HG02763 (cell line): ENCODE data around the gene DAPK1.

Experiments
- ATAC-seq: cut with Tn5 transposase; IDR thresholded peaks from one replicate; pipeline ENCODE4 v1.9.1; 2021; ENCODE audit warnings: mild to moderate bottlenecking, moderate library complexity; ENCODE audit not compliant: unreplicated experiment

Gene DAPK1

GRCh38 chr9:87497604-87498045, at the start of gene DAPK1:
Gene DAPK1, plus strand, starts transcription at chr9:87497867. Its CDS starts 1,211 bp downstream, at chr9:87499078.
- peak; percentile 49 for ATAC-seq

GRCh38 chr9:87451149-87451548, 46.5 kb upstream of the DAPK1 start:
- no peak for ATAC-seq

- ATAC-seq = no peak
These were observed 42.3 kb upstream of the DAPK1 start for GRCh38 chr9:87455407-87455806.

- ATAC-seq = no peak
These were observed 36.4 kb upstream of the DAPK1 start for GRCh38 chr9:87461256-87461655.

GRCh38 chr9:87464110-87464991, 33.3 kb upstream of the DAPK1 start:
- peak; percentile 69 for ATAC-seq

GRCh38 chr9:87464992-87465378, 32.7 kb upstream of the DAPK1 start:
- no peak for ATAC-seq

- no peak for ATAC-seq
These were observed 31.9 kb upstream of the DAPK1 start for GRCh38 chr9:87465816-87466215.

GRCh38 chr9:87467187-87467586, 30.5 kb upstream of the DAPK1 start:
- no peak for ATAC-seq

GRCh38 chr9:87469793-87470465, 27.7 kb upstream of the DAPK1 start:
- no peak for ATAC-seq

- no peak for ATAC-seq
These were observed 25.9 kb upstream of the DAPK1 start for GRCh38 chr9:87471746-87472145.

GRCh38 chr9:87475463-87475862, 22.2 kb upstream of the DAPK1 start:
- ATAC-seq = no peak

- no peak for ATAC-seq
These were observed 19.3 kb upstream of the DAPK1 start for GRCh38 chr9:87478226-87478992.

GRCh38 chr9:87479801-87480201, 17.9 kb upstream of the DAPK1 start:
- ATAC-seq = peak; percentile 95

- ATAC-seq = no peak
These were observed 15.5 kb upstream of the DAPK1 start for GRCh38 chr9:87481890-87482855.

GRCh38 chr9:87490225-87490624, 7.4 kb upstream of the DAPK1 start:
- no peak for ATAC-seq

- no peak for ATAC-seq
These were observed 6.8 kb upstream of the DAPK1 start for GRCh38 chr9:87490907-87491306.

GRCh38 chr9:87491523-87491922, 6.1 kb upstream of the DAPK1 start:
- ATAC-seq = no peak

GRCh38 chr9:87492642-87493041, 5.0 kb upstream of the DAPK1 start:
- ATAC-seq = no peak

GRCh38 chr9:87494970-87495471, 2.6 kb upstream of the DAPK1 start:
- ATAC-seq = peak; percentile 32

GRCh38 chr9:87497080-87497603, 525 bp upstream of the DAPK1 start:
- no peak for ATAC-seq
